ENCODE results near the gene LRRK1. TPM values are rescaled to one million over a fixed set of nuclear protein-coding genes. Genes with fewer than 3 reads are reported as not detected.

The LRRK1 gene
- total and polyA plus RNA-seq, 2 donors: 3.4 to 6.7 TPM

GRCh38 chr15:100902436-100903167 is 16.6 kb upstream of the LRRK1 start:
- DNase-seq (ENCODE audit: low read depth in 6 of 9, low spot score in 9 of 9): peak in 1 of 9 donors; percentile 27
- no peak overlapping the region for H3K4me3 ChIP-seq (ENCODE audit: low read length in 2 of 2)
- WGBS: 64% methylated on average over 22 of the region's 22 CpGs

GRCh38 chr15:100903168-100903554 is 16.0 kb upstream of the LRRK1 start:
- peak overlapping the region; percentile 20 to 81 for H3K27ac ChIP-seq (ENCODE audit: low read depth in 1 of 2, low read length in 1 of 2)
- no peaks in the 10 kb centered on the region for H3K9me3 ChIP-seq (ENCODE audit: control insufficient read depth in 2 of 2, insufficient read depth in 1 of 2, low read length in 1 of 2)

More at GRCh38 chr15:100902436-100903167, 16.6 kb upstream of the LRRK1 start:
- no peaks in the 10 kb centered on the region for H3K9me3 ChIP-seq (ENCODE audit: control insufficient read depth in 2 of 2, insufficient read depth in 1 of 2, low read length in 1 of 2)
- H3K27ac ChIP-seq (ENCODE audit: low read depth in 1 of 2, low read length in 1 of 2): peak overlapping the region; percentile 81 to 89
- peaks cover 0 to 9% of the 10 kb centered on the region in 2 donors for H3K4me1 ChIP-seq (ENCODE audit: control insufficient read depth in 2 of 2, insufficient read depth in 2 of 2, low read length in 2 of 2)
- H3K36me3 ChIP-seq (ENCODE audit: control insufficient read depth in 2 of 2, insufficient read depth in 2 of 2, low read length in 1 of 2): no peaks in the 10 kb centered on the region
- H3K27me3 ChIP-seq (ENCODE audit: control insufficient read depth in 2 of 2, insufficient read depth in 1 of 2, low read length in 1 of 2): no peaks in the 10 kb centered on the region

GRCh38 chr15:100905850-100906249 is 13.3 kb upstream of the LRRK1 start:
- WGBS: 93% methylated on average over 8 of the region's 8 CpGs
- H3K27ac ChIP-seq (ENCODE audit: low read depth in 1 of 2, low read length in 1 of 2): no peak overlapping the region
- no peaks in the 10 kb centered on the region for H3K9me3 ChIP-seq (ENCODE audit: control insufficient read depth in 2 of 2, insufficient read depth in 1 of 2, low read length in 1 of 2)
- no peaks in the 10 kb centered on the region for H3K36me3 ChIP-seq (ENCODE audit: control insufficient read depth in 2 of 2, insufficient read depth in 2 of 2, low read length in 1 of 2)
- peaks cover 0 to 9% of the 10 kb centered on the region in 2 donors for H3K4me1 ChIP-seq (ENCODE audit: control insufficient read depth in 2 of 2, insufficient read depth in 2 of 2, low read length in 2 of 2)
- H3K4me3 ChIP-seq (ENCODE audit: low read length in 2 of 2): no peak overlapping the region
- H3K27me3 ChIP-seq (ENCODE audit: control insufficient read depth in 2 of 2, insufficient read depth in 1 of 2, low read length in 1 of 2): no peaks in the 10 kb centered on the region
- no peak for DNase-seq (ENCODE audit: low read depth in 6 of 9, low spot score in 9 of 9)

More at GRCh38 chr15:100903168-100903554, 16.0 kb upstream of the LRRK1 start:
- no peaks in the 10 kb centered on the region for H3K27me3 ChIP-seq (ENCODE audit: control insufficient read depth in 2 of 2, insufficient read depth in 1 of 2, low read length in 1 of 2)
- WGBS: 90% methylated on average over 3 of the region's 3 CpGs
- DNase-seq (ENCODE audit: low read depth in 6 of 9, low spot score in 9 of 9): no peak
- H3K4me1 ChIP-seq (ENCODE audit: control insufficient read depth in 2 of 2, insufficient read depth in 2 of 2, low read length in 2 of 2): peaks cover 0 to 9% of the 10 kb centered on the region in 2 donors
- H3K4me3 ChIP-seq (ENCODE audit: low read length in 2 of 2): no peak overlapping the region
- H3K36me3 ChIP-seq (ENCODE audit: control insufficient read depth in 2 of 2, insufficient read depth in 2 of 2, low read length in 1 of 2): no peaks in the 10 kb centered on the region

GRCh38 chr15:100908466-100908865 is 10.7 kb upstream of the LRRK1 start:
- H3K4me3 ChIP-seq (ENCODE audit: low read length in 2 of 2): no peak overlapping the region
- no peaks in the 10 kb centered on the region for H3K4me1 ChIP-seq (ENCODE audit: control insufficient read depth in 2 of 2, insufficient read depth in 2 of 2, low read length in 2 of 2)
- H3K27ac ChIP-seq (ENCODE audit: low read depth in 1 of 2, low read length in 1 of 2): no peak overlapping the region
- H3K27me3 ChIP-seq (ENCODE audit: control insufficient read depth in 2 of 2, insufficient read depth in 1 of 2, low read length in 1 of 2): no peaks in the 10 kb centered on the region
- H3K36me3 ChIP-seq (ENCODE audit: control insufficient read depth in 2 of 2, insufficient read depth in 2 of 2, low read length in 1 of 2): no peaks in the 10 kb centered on the region
- no peak for DNase-seq (ENCODE audit: low read depth in 6 of 9, low spot score in 9 of 9)
- 95% methylated on average over 6 of the region's 6 CpGs for WGBS
- H3K9me3 ChIP-seq (ENCODE audit: control insufficient read depth in 2 of 2, insufficient read depth in 1 of 2, low read length in 1 of 2): no peaks in the 10 kb centered on the region

- H3K36me3 ChIP-seq (ENCODE audit: control insufficient read depth in 2 of 2, insufficient read depth in 2 of 2, low read length in 1 of 2): no peaks in the 10 kb centered on the region
- no peaks in the 10 kb centered on the region for H3K4me1 ChIP-seq (ENCODE audit: control insufficient read depth in 2 of 2, insufficient read depth in 2 of 2, low read length in 2 of 2)
- no peaks in the 10 kb centered on the region for H3K9me3 ChIP-seq (ENCODE audit: control insufficient read depth in 2 of 2, insufficient read depth in 1 of 2, low read length in 1 of 2)
- 96% methylated on average over 4 of the region's 4 CpGs for WGBS
- DNase-seq (ENCODE audit: low read depth in 6 of 9, low spot score in 9 of 9): no peak
- H3K27me3 ChIP-seq (ENCODE audit: control insufficient read depth in 2 of 2, insufficient read depth in 1 of 2, low read length in 1 of 2): peaks cover 0 to 5% of the 10 kb centered on the region in 2 donors
- no peak overlapping the region for H3K4me3 ChIP-seq (ENCODE audit: low read length in 2 of 2)
- H3K27ac ChIP-seq (ENCODE audit: low read depth in 1 of 2, low read length in 1 of 2): no peak overlapping the region
These were observed 9.6 kb upstream of the LRRK1 start for GRCh38 chr15:100909565-100909964.

GRCh38 chr15:100909989-100910955 is 8.9 kb upstream of the LRRK1 start:
- peaks cover 0 to 5% of the 10 kb centered on the region in 2 donors for H3K27me3 ChIP-seq (ENCODE audit: control insufficient read depth in 2 of 2, insufficient read depth in 1 of 2, low read length in 1 of 2)
- H3K4me1 ChIP-seq (ENCODE audit: control insufficient read depth in 2 of 2, insufficient read depth in 2 of 2, low read length in 2 of 2): no peaks in the 10 kb centered on the region
- DNase-seq (ENCODE audit: low read depth in 6 of 9, low spot score in 9 of 9): no peak
- no peak overlapping the region for H3K4me3 ChIP-seq (ENCODE audit: low read length in 2 of 2)
- 90% methylated on average over 12 of the region's 12 CpGs for WGBS
- H3K36me3 ChIP-seq (ENCODE audit: control insufficient read depth in 2 of 2, insufficient read depth in 2 of 2, low read length in 1 of 2): no peaks in the 10 kb centered on the region
- H3K27ac ChIP-seq (ENCODE audit: low read depth in 1 of 2, low read length in 1 of 2): no peak overlapping the region
- no peaks in the 10 kb centered on the region for H3K9me3 ChIP-seq (ENCODE audit: control insufficient read depth in 2 of 2, insufficient read depth in 1 of 2, low read length in 1 of 2)

- no peak overlapping the region for H3K4me3 ChIP-seq (ENCODE audit: low read length in 2 of 2)
- WGBS: 91% methylated on average over 10 of the region's 10 CpGs
- no peaks in the 10 kb centered on the region for H3K36me3 ChIP-seq (ENCODE audit: control insufficient read depth in 2 of 2, insufficient read depth in 2 of 2, low read length in 1 of 2)
- H3K27me3 ChIP-seq (ENCODE audit: control insufficient read depth in 2 of 2, insufficient read depth in 1 of 2, low read length in 1 of 2): peaks cover 0 to 8% of the 10 kb centered on the region in 2 donors
- no peaks in the 10 kb centered on the region for H3K9me3 ChIP-seq (ENCODE audit: control insufficient read depth in 2 of 2, insufficient read depth in 1 of 2, low read length in 1 of 2)
- H3K27ac ChIP-seq (ENCODE audit: low read depth in 1 of 2, low read length in 1 of 2): no peak overlapping the region
- no peak for DNase-seq (ENCODE audit: low read depth in 6 of 9, low spot score in 9 of 9)
- H3K4me1 ChIP-seq (ENCODE audit: control insufficient read depth in 2 of 2, insufficient read depth in 2 of 2, low read length in 2 of 2): no peaks in the 10 kb centered on the region
These were observed 8.1 kb upstream of the LRRK1 start for GRCh38 chr15:100911086-100911485.

- H3K27ac ChIP-seq (ENCODE audit: low read depth in 1 of 2, low read length in 1 of 2): no peak overlapping the region
- no peak overlapping the region for H3K4me3 ChIP-seq (ENCODE audit: low read length in 2 of 2)
- H3K4me1 ChIP-seq (ENCODE audit: control insufficient read depth in 2 of 2, insufficient read depth in 2 of 2, low read length in 2 of 2): no peaks in the 10 kb centered on the region
- no peak for DNase-seq (ENCODE audit: low read depth in 6 of 9, low spot score in 9 of 9)
- 93% methylated on average over 4 of the region's 4 CpGs for WGBS
- H3K36me3 ChIP-seq (ENCODE audit: control insufficient read depth in 2 of 2, insufficient read depth in 2 of 2, low read length in 1 of 2): no peaks in the 10 kb centered on the region
- H3K9me3 ChIP-seq (ENCODE audit: control insufficient read depth in 2 of 2, insufficient read depth in 1 of 2, low read length in 1 of 2): no peaks in the 10 kb centered on the region
- peaks cover 10 to 29% of the 10 kb centered on the region in 2 donors for H3K27me3 ChIP-seq (ENCODE audit: control insufficient read depth in 2 of 2, insufficient read depth in 1 of 2, low read length in 1 of 2)
These were observed 5.2 kb upstream of the LRRK1 start for GRCh38 chr15:100913961-100914360.

- H3K4me1 ChIP-seq (ENCODE audit: control insufficient read depth in 2 of 2, insufficient read depth in 2 of 2, low read length in 2 of 2): no peaks in the 10 kb centered on the region
- 92% methylated on average over 6 of the region's 6 CpGs for WGBS
- DNase-seq (ENCODE audit: low read depth in 6 of 9, low spot score in 9 of 9): no peak
- no peak overlapping the region for H3K27ac ChIP-seq (ENCODE audit: low read depth in 1 of 2, low read length in 1 of 2)
- peaks cover 19 to 35% of the 10 kb centered on the region in 2 donors for H3K27me3 ChIP-seq (ENCODE audit: control insufficient read depth in 2 of 2, insufficient read depth in 1 of 2, low read length in 1 of 2)
- H3K9me3 ChIP-seq (ENCODE audit: control insufficient read depth in 2 of 2, insufficient read depth in 1 of 2, low read length in 1 of 2): no peaks in the 10 kb centered on the region
- no peaks in the 10 kb centered on the region for H3K36me3 ChIP-seq (ENCODE audit: control insufficient read depth in 2 of 2, insufficient read depth in 2 of 2, low read length in 1 of 2)
- H3K4me3 ChIP-seq (ENCODE audit: low read length in 2 of 2): no peak overlapping the region
These were observed 4.3 kb upstream of the LRRK1 start for GRCh38 chr15:100914876-100915275.
